HUDEP-2 (cell line): ENCODE data around the gene ADGRA1.
"Not testable (repeated sequence)": the region's sequence is repeated elsewhere in the genome, so short reads cannot be mapped to it uniquely, and the experiment has no call there.

Experiments
- DNase-seq, 76 experiments: peaks; one replicate each; lab custom pipeline; 2025; ENCODE audit not compliant: unreplicated experiment in 76 of 76; lab: John Stamatoyannopoulos, UW

The ADGRA1 gene

DNA sequence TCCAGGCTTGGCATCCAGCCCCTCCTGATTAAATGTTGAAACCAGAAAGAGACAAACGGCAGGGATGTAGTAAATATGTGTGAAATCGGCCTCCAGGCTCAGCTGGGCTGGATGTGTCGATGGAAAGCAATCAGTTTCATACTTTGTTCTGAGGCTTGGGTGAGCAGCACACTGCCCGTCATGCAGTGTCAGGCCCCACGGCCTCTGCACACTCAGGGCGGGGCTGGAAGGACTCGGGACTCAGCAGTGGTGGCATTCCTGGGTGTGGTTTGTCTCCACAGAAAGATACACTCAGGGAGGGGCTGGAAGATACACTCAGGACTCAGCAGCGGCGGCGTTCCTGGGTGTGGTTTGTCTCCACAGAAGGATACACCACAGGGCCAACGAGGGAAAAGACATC, 22.0 kb downstream of the ADGRA1 start:
- DNase-seq = no peak

DNA sequence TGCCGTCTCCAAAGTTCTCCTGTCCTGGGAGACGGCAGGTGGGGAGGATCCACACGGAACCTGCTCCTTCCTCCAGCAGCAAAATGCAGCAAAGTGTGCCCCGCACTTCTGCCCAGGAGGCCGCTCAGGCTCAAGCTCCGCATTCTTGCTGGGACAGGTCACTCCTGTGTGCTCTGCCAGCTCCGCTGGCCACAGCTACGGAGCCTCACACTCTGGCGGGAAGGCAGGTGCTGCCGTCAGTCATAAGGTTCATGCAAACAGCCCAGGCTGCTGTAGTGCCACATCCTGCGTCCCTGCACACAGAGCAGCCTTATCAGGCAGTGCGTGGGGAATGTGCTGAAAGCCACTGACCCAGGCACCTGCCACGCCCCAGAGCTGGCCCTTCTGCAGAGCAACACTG, 22.4 kb downstream of the ADGRA1 start:
- no peak for DNase-seq

DNA sequence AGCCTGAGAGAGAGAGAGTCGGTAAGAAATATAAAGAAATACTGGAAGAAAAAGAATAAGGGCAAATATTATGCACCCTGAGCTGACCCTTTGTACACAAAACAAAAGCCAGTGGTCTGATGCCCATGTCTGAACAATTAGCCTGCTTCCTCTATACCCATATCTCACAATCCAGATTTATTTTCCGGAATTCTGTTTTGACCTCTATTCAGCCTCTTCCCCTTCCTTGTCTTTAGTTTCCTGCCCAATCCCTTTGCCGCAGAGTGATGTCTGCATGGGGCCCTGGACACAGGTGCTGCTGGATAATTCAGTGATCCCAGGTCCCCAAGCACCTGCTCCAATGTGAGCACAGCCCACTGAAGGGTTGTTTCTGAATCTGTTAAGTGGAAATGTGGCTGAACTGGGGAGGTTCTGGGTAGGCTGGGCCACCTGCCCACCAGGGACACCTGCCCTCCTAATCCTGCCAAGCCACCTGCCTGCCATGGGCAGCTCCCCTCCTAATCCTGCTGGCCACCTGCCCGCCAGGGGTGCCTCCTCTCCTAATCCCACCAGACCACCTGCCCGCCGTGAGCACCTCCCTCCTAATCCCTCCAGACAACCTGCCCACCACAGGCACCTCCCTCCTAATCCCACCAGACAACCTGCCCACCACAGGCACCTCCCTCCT, 23.0 kb downstream of the ADGRA1 start:
- DNase-seq = no peak

DNA sequence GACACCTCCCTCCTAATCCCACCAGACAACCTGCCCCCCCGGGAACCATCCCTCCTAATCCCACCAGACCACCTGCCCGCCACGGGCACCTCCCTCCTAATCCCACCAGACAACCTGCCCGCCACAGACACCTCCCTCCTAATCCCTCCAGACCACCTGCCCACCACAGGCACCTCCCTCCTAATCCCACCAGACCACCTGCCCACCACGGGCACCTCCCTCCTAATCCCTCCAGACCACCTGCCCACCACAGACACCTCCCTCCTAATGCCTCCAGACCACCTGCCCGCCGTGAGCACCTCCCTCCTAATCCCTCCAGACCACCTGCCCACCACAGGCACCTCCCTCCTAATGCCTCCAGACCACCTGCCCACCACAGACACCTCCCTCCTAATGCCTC, 23.9 kb downstream of the ADGRA1 start:
- DNase-seq = not testable (repeated sequence)

DNA sequence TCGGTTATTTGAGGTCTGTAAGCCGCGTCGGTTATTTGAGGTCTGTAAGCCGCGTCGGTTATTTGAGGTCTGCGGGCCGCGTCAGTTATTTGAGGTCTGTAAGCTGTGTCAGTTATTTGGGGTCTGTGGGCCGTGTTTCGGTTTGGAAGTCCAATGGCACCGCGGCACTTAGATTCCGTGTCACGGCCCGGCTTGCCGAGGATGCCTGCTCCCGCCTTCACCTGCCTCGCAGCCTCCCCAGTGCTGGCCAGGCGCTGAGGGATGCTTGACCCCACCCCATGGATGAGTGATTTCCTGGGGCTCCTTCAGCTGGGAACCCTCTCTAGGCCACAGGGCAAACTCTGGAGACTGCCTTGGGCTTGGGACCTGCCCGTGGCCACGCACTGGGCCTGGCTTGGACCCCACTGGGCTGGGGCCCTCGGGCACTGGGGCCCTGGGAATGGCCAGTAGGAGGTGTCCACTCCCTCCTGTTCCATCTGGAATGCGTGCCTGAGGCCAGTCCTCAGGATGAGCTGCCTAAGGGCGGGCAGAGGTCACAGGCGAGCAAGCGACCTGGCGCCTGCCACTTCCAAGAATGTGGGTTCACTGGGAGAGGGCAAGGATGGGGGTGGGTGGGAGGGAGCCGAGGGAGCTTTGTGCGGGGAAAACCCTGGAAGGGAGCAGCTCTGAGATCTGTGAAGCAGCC, 25.6 kb downstream of the ADGRA1 start:
- DNase-seq = no peak

DNA sequence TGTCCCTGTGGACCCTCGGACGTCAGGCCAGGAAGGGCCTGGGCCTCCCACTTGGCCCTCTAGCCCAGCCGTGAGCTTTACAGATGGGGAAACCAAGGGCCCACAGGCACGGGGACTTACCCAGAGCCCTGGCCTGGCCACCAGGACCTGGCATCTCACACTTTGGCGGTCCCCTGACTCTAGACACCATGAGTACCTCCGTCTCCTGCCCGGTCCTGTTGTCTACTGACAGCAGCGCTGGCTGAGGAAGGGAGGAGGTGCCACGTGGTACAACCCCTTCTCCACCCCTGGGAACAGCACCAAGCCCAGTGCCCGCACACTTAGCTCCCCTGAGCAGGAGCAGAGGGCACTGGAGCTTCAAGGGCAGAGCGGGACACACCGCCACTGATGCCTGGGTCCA, 26.1 kb downstream of the ADGRA1 start:
- DNase-seq = no peak

DNA sequence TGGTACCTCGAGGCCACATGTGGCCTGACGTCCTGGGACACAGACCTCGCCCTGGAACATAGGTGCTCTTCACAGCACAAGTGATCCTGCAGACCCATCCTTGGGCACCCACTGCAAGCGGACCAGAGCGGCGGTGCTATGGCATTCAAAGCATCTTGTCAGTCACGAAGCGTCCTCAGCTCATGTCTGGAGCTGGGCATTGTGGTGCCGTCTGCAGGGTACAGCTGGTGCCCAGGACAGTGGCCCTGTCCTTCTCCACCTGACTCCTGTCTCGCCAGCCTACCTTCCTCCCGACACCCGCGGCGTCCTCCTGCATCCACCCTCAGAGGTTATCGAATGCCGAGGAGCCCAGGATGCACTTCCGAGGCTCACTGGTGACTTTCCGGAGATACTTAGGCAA, 26.5 kb downstream of the ADGRA1 start:
- no peak for DNase-seq

DNA sequence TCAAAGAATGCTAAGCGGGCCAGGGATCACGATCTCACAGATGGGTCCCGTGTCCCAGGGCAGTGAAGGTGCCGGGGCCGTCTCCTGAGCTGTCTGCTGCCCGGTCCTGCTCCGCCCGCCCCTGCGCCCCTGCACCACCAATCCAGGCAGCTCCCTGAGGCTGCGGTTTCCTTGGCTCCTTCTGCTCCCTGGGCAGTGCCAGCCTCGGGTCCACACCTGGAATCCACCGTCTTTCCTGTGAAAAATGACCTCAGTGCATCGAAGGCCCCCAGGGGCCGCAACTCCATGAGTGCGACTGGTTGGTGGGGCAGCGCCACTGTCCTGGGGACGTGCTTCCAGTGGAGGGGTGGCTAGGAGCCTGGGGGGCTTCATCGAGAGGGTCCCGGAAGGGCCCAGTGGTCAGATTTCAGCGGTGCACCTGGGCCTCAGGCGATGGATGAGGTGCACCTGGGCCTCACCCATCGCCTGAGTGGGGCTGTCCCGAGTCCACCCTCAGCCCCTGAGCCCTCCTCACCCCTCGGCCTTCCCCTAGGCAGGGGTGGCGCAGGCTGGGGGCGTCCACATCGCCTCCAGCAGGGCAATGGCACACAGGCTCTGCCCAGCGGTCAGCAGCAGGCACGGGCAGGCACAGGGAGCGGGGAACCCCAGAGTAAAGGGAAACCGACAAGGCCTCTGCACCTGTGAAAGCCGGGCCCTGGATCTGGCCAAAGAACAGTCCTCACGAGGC, 27.2 kb downstream of the ADGRA1 start:
- DNase-seq = no peak

DNA sequence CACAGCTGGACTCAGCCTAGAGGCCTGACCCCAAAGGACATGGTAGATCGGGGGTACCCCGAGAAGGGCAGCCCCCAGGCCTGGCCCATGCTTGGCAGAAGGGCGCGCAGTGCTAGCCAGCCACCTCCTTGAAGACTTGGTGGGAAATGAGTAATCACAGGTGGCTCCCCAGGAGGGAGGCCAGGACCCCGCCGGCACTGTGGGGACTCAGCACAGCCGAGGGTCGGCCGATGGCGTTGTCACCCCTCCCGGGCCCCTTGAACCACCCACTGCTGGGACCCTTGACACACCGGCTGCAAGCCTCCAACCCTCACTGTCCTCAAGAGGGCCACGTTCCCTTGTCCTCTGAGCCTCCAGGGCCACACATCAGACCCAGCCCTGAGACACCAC, 27.7 kb downstream of the ADGRA1 start:
- no peak for DNase-seq

DNA sequence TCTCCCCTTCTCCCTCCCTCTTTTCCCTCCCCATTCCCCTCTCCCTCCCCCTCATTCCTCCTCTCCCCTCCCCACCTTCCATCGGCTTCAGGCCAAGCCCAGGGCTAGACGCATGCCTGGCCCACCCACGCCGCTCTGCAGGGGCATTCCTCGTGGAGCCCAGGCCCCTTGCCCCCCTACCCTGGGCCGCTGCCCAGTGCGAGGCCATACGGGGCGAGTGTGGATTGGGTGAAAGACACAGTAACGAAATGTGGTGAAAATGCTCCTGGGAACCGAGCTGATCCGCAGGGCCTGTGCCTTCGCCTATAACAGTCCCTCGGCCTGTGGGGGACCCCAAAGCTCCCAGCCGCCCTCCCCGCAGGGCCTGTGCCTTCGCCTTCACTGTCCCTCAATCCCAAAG, 28.3 kb downstream of the ADGRA1 start:
- no peak for DNase-seq

DNA sequence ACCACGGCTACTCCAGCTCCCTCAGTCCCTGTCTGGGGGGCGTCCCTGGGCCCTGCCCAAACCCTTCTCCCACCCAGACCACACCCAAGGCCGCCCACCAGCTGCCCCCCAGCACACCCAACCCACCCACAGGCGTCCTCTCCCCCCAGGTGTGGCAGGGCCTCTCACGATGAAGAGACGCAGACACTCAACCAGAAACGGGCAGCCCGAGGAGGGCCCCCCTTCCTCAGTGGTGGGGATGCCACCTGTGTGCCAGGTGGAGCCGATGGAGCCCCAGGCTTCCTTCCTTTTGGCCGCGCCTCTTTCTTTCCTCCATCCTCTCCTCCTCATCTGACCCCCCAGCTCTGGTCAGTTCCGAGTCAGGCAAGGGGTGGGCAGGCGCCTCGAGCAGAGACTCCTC, 28.7 kb downstream of the ADGRA1 start:
- DNase-seq = no peak

DNA sequence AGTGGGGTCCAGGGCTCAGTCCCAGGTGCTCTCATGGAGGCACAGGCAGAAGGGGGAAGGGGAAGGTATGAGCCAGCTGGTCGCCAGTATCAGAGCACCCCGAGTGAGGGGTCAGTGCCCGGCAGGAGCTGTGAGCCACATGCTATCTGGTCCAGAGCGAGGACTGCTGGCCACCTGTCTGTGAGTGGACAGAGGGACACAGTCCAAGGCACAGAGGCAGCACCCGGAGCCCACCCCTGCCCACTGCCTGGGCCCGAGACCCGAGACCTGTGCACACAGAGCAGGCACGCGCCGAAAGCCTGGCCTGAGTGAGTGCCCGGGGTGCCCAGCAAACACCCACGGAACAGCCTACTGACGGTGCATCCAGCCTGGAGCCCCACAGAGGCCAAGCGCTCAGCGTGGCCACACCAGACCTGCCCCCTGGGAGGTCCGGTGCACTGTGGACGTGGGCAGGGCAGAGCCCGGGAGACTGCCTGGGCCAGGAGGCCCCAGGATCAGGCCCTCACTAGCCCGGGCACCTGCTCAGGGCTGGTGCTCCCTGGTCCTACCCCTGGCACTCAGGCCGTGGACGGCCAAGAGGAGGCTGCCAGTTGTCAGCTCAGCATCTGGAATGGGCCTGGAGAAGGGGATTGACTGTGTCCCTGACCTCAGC, 29.4 kb downstream of the ADGRA1 start:
- DNase-seq = no peak

DNA sequence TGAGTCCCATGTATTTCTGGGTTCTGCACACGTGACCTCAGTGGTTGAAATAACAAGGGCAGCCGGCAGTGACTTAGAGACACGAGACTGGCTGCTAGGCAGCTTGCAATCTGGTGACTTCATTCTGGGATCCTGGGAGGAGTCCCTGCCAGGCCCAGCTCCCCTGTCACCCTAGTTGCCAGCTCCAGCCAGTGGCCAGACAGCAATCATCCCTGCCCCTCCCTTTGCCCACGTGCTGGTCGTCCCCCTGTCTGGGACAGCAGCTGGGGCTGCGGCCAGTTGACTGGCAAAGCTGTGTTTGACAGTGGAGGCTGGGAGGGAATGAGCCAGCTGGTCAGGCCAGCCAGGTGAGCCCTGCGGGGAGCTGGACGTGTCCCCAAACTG, 30.0 kb downstream of the ADGRA1 start:
- no peak for DNase-seq

DNA sequence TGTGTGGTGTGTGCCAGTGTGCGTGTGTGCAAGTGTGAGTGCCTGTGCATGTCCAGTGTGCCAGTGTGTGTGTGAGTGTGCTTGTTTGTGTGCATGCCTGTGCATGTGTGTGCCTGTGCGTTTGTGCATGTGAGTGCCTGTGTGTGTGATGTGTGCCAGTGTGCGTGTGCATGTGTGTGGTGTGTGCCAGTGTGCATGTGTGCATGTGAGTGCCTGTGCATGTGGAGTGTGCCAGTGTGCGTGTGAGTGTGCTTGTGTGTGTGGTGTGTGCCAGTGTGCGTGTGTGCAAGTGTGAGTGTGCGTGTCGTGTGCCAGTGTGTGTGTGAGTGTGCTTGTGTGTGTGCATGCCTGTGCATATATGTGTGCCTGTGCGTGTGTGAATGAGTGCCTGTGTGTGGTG, 33.8 kb downstream of the ADGRA1 start:
- no peak for DNase-seq

DNA sequence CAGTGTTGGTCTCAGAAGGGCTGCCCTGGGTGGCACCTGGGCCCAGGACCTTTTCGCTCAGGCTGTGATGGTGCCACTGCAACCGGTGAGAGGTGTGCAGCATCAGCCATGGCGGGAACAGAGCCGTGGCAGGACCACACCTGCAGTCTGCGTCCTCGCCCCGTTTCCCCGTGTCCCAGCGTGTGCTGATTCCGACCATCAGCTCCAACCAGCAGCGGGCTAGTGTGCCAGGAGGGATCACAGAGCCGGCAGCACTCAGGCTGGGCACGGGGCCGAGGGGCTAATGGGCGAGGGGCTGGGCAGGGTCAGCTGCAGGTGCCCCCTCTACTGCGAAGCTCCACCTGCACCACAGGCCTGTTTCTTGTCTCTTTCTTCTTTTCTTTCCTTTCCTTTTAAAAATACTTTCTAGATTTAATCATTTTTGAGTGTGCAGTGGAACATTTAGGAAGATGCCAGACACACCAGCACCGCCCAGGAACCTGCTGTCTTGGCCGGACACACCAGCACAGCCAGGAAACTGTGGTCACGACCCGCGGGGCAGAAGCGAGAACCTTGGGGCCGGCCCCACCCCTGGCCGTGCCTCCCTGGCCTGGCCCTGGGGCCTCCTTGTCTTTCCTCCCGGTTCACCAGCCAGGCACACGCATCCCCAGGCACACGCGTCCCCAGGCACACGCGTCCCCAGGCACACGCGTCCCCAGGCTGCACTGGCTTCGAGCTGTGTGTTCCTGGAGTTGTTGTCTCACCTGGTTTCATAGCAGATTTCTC, 34.6 kb downstream of the ADGRA1 start:
- no peak for DNase-seq

DNA sequence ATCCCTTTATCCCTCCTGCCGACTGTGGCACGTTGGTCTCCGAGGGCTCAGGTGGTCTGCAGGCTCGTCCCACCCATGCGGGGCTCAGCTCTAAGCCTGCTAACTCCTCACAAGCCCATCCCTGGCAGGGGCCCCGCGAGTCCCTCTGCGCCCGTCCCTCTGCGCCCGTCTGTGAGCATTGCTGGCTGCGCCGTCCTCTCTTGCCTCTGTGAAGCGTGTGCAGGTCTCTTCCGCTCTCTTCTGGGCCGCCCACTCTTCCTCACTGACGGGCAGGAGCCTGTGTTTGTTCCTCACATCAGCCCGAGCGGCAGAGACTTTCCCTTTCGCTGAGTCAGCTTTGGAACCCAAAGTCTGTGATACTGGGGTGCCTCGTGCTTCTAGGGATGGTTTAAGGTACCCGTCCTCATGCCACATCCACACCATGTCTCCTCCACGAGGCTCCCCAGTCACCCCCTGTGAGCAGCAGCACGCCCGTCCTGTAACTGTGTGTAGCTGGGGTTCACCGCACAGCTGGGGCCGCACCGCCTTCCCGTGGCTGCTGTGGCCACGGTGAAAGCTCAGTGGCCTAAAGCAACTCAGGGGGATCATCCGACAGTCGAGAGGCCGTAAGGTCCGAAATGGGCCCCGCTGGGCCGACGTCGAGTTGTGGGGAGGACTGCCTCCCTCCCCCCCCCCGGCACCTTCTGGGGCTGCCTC, 35.5 kb downstream of the ADGRA1 start:
- DNase-seq = no peak

DNA sequence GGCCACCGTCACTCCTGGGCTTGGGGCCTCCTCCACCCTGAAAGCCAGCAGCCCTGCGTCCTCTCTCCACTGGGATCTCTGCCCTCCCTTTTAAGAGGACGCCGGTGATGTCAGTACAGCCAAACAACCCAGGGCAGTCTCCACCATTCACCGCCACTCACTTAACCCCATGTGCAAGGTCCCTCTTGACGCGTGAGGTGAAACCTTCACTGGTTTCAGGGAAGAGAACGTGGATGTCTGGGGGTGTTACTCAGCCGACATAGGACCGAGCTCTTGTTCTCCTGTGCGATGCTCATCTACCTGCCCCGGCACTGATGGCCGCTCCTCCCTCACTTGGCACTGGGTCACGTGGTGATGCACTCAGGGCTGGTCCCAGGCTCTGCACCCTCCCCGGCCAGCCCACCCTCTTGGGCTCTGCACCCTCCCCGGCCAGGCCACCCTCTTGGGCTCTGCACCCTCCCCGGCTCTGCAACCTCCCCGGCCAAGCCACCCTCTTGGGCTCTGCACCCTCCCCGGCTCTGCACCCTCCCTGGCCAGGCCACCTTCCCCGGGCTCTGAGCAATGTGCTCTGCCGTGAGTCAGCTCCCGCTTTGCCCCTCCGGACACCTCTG, 36.1 kb downstream of the ADGRA1 start:
- DNase-seq = no peak

DNA sequence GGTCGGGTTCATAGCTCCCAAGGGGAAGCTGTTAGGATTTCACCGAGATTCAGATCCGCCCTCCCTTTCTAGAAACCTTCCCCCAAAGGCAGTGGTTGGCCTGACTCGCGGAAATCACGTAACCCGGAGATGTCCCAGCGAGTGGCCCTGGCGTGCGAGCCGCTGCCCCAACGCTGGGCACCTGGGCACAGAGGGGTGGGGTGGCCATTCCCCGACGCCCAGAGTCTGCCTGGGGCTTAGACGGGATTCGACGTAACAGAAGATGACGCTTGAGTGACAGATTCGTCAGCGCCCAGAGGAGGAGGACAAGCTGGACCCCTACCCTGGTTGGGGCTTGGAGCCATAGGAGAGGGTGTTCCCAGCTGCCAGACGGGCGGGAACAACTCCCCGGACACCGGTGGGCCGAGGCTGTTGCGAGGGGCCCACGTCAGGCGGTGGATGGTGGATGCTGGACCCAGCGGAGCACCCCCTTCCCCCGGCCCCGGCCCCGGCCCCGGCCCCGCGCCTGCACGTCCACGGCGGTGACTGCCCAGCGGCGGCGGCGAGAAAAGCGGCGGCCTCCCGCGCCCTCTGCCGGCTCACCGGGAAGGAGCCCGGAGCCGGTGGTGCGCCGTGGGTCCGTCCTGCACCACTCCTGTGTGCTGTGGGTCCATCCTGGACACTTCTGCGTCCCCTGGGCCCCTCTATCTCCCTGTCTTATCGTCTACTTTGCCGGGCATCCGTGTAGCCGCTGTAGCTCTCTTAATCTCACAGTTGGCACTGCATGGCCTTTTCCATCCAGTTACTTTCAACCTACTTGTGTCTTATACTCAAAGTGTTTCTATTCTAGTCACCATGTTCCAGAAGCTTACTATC, 36.9 kb downstream of the ADGRA1 start:
- DNase-seq = no peak

DNA sequence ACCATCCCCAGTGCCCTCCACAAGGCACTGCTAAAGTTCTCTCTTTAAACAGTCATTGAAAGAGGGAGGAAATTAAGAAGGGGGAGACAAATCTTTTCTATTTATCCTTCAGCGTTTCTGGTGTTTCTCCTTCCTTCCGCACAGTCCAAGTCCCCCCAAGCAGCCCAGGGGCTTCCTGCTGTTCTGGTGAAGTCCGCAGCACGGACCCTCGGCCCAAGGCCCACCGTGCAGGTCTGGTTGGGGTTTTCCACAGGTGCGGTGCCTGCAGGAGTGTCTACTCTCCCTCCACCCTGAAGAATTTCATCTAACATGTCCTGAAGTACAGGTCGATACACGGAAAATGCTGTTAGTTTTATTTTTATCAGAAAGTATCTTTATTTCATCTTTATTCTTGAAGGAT, 38.2 kb downstream of the ADGRA1 start:
- no peak for DNase-seq
